ENCODE results near the gene RHEBL1.
"Not testable (repeated sequence)": the region's sequence is repeated elsewhere in the genome, so short reads cannot be mapped to it uniquely, and the experiment has no call there.

The RHEBL1 gene

GRCh38 chr12:49089821-49090773 lies 20.3 kb upstream of the RHEBL1 start:
- DNase-seq, result peak; percentile 39

GRCh38 chr12:49088932-49089330 lies 19.2 kb upstream of the RHEBL1 start:
- no peak for DNase-seq

GRCh38 chr12:49088150-49088931 lies 18.6 kb upstream of the RHEBL1 start:
- DNase-seq, result peak; percentile 90

- DNase-seq, result no peak
Measured at GRCh38 chr12:49086116-49086515, 16.3 kb upstream of the RHEBL1 start.

GRCh38 chr12:49084438-49084837 lies 14.7 kb upstream of the RHEBL1 start:
- DNase-seq, result no peak

GRCh38 chr12:49079793-49080192 lies 10.0 kb upstream of the RHEBL1 start:
- no peak for DNase-seq

GRCh38 chr12:49070971-49071370 lies 1.2 kb upstream of the RHEBL1 start:
- no peak for DNase-seq

GRCh38 chr12:49068879-49069506 lies 786 bp downstream of the RHEBL1 start:
- no peak for DNase-seq

- DNase-seq, result no peak
Measured at GRCh38 chr12:49066120-49066519, 3.7 kb downstream of the RHEBL1 start.

- DNase-seq, result no peak
Measured at GRCh38 chr12:49064767-49065152, 5.0 kb downstream of the RHEBL1 start.

- DNase-seq, result not testable (repeated sequence)
Measured at GRCh38 chr12:49061916-49062315, 7.9 kb downstream of the RHEBL1 start.

- no peak for DNase-seq
Measured at GRCh38 chr12:49061157-49061650, 8.6 kb downstream of the RHEBL1 start.

GRCh38 chr12:49060237-49061156 lies 9.3 kb downstream of the RHEBL1 start, which contains the start of gene KMT2D:
Gene KMT2D, minus strand, starts transcription at chr12:49060794. Its CDS starts 5,470 bp downstream, at chr12:49055324.
- DNase-seq, result peak; percentile 98

GRCh38 chr12:49059299-49060171 lies 10.2 kb downstream of the RHEBL1 start:
- peak; percentile 31 for DNase-seq

GRCh38 chr12:49059045-49059298 lies 10.8 kb downstream of the RHEBL1 start:
- no peak for DNase-seq

GRCh38 chr12:49058366-49059044 lies 11.3 kb downstream of the RHEBL1 start:
- DNase-seq, result no peak

GRCh38 chr12:49057888-49058287 lies 11.9 kb downstream of the RHEBL1 start:
- no peak for DNase-seq

- peak; percentile 72 for DNase-seq
Measured at GRCh38 chr12:49055978-49056754, 13.6 kb downstream of the RHEBL1 start.

- DNase-seq, result no peak
Measured at GRCh38 chr12:49055092-49055491, 14.7 kb downstream of the RHEBL1 start.

- DNase-seq, result no peak
Measured at GRCh38 chr12:49054524-49054923, 15.3 kb downstream of the RHEBL1 start.

All from fibroblast of skin of right biceps (primary cell).